ENCODE measurements around the gene ORC6.
A peak's percentile ranks its signal among the peaks of the same experiment; 100 is the strongest.

The ORC6 gene

DNA sequence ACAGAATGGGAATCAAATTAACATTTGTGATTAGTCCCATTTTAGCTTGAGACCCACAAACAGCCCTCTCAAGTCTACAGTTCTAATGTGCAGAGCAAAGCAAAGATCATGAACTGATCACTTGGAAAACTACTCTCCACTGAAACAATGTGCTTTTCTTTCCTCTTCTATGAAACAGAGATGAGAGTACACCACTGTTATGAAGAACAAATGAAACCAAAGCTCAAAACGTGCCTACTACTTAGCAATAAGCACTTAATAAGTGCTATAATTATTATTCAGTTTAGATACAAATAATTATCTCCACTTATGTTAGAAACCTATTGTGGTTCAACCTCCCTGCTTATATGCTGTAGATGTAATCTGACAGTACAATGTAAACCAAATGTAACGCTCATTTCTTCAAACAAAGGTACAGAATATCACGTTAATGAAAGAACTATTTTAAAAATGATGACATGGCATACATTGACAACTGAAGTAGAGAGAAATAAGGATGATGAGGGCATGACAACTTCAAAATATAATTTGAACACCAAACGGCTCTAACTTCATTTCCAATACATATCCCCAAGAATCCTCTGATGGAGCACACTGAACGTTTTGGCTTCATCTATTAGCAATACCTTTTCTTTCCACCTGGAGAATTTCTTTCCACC, 2.5 kb upstream of the ORC6 start:
- no peak overlapping the region for H2AFZ ChIP-seq (ENCODE audit: low read length, unreplicated experiment)
- no peak overlapping the region for H3K27ac ChIP-seq (ENCODE audit: low read depth, low read length)
- H3K36me3 ChIP-seq (ENCODE audit: insufficient read depth, low read length): 0 out of 2 replicates have a peak, but pooled peaks cover under 1% of the 10 kb centered on the region
- peak overlapping the region; percentile 84 for H3K4me3 ChIP-seq (ENCODE audit: low read depth, low read length)
- H3K79me2 ChIP-seq (ENCODE audit: control insufficient read depth, insufficient read depth, low read length, unreplicated experiment): peaks cover 87% of the 10 kb centered on the region
- peaks cover 29% of the 10 kb centered on the region for H3K4me1 ChIP-seq (ENCODE audit: control insufficient read depth, insufficient read depth, low read length, unreplicated experiment)
- H3K27me3 ChIP-seq (ENCODE audit: insufficient read depth, low read length): no peaks in the 10 kb centered on the region

- peaks cover 88% of the 10 kb centered on the region for H3K79me2 ChIP-seq (ENCODE audit: control insufficient read depth, insufficient read depth, low read length, unreplicated experiment)
- H3K36me3 ChIP-seq (ENCODE audit: insufficient read depth, low read length): peaks cover 5% of the 10 kb centered on the region; the same call in 1 of the 2 replicates
- H3K4me3 ChIP-seq (ENCODE audit: low read depth, low read length): peak overlapping the region; percentile 84
- H3K27ac ChIP-seq (ENCODE audit: low read depth, low read length): no peak overlapping the region
- H2AFZ ChIP-seq (ENCODE audit: low read length, unreplicated experiment): no peak overlapping the region
- H3K4me1 ChIP-seq (ENCODE audit: control insufficient read depth, insufficient read depth, low read length, unreplicated experiment): peaks cover 33% of the 10 kb centered on the region
- H3K27me3 ChIP-seq (ENCODE audit: insufficient read depth, low read length): no peaks in the 10 kb centered on the region
Measured at GRCh38 chr16:46687486-46687885, 2.0 kb upstream of the ORC6 start.

DNA sequence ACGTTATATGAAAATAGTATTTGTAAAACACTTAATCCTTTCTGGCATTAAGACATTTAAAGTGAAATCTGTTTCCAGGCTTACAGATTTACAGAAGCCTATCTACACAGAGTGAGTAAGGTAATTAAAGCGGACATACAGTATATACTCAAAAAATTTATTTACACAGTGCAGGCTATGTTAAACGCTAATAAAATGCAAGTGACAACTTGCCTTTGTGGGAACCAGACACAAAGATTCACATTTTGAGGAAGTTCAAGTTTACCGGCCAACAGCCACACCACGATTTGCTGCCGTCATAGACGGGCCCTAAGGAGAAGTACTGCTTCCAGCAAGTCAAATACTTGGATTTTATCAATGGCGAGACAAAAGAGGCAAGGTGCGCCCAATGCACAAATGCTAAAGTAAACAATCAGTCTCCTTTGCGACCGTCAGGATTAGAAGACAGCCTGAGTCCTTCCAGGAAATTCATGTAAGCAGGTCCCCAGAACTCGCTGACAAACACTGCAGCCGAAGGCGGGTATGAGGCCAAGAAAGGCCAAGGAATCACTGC, 1.3 kb upstream of the ORC6 start:
- Histone ChIP-seq H2AFZ (ENCODE audit: low read length, unreplicated experiment) (no peak overlapping the region), H3K27ac (ENCODE audit: low read depth, low read length) (peak overlapping the region; percentile 29; the same call in 1 of the 2 replicates), H3K36me3 (ENCODE audit: insufficient read depth, low read length) (peaks cover 9% of the 10 kb centered on the region), H3K79me2 (ENCODE audit: control insufficient read depth, insufficient read depth, low read length, unreplicated experiment) (peaks cover 87% of the 10 kb centered on the region), H3K4me3 (ENCODE audit: low read depth, low read length) (peak overlapping the region; percentile 84), H3K4me1 (ENCODE audit: control insufficient read depth, insufficient read depth, low read length, unreplicated experiment) (peaks cover 33% of the 10 kb centered on the region), H3K27me3 (ENCODE audit: insufficient read depth, low read length) (no peaks in the 10 kb centered on the region)

DNA sequence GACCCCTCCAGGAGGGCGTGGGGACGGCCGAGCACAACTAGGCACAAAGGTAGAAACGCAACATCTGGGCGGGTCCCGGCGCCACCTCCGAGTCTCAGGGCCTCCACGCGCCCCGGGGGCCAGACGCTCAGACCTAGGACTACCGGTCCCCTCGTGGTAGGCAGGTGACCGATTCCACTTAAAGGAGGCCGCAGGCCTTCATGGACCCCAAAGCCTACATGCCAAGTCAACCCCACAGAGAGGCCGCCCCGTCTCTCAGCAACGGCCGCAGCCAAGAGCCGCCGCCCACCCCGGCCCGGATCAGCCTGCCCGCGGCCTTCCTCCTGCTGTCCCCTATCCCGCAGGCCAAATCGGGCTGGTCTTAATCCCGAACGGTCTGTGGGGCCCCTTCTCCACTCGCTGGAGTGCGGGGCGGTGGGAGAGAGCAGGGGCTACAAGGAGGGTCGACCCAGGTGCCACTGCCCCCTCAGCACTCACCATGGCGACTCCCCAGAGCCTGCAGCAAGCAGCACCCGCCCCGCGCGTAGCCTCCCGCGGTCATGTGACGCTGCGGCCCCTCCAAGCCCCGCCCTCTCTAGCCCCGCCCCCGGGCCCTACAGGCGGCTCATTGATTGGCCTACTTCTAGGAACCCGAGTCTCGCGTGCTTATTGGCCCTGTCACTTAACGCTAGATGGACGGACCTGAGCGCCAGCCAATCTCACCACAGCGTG, 650 bp upstream of the ORC6 start, which contains the start of gene VPS35:
TSS of gene VPS35 (minus strand) at position 525 of the 711 bp plus-strand sequence. CDS start at position 480, 45 bp downstream.
- Histone ChIP-seq H3K4me3 (ENCODE audit: low read depth, low read length) (peak within 1 kb of the TSS; percentile 84), H2AFZ (ENCODE audit: low read length, unreplicated experiment) (peak within 1 kb of the TSS; percentile 72), H3K36me3 (ENCODE audit: insufficient read depth, low read length) (peaks cover 12% of the 10 kb centered on the region), H3K27ac (ENCODE audit: low read depth, low read length) (peak within 1 kb of the TSS; percentile 88), H3K4me1 (ENCODE audit: control insufficient read depth, insufficient read depth, low read length, unreplicated experiment) (peaks cover 33% of the 10 kb centered on the region), H3K79me2 (ENCODE audit: control insufficient read depth, insufficient read depth, low read length, unreplicated experiment) (peaks cover 84% of the 10 kb centered on the region), H3K27me3 (ENCODE audit: insufficient read depth, low read length) (no peaks in the 10 kb centered on the region)

- H3K27ac ChIP-seq (ENCODE audit: low read depth, low read length): peak overlapping the region; percentile 88
- H3K36me3 ChIP-seq (ENCODE audit: insufficient read depth, low read length): peaks cover 23% of the 10 kb centered on the region
- H2AFZ ChIP-seq (ENCODE audit: low read length, unreplicated experiment): peak overlapping the region; percentile 72
- no peaks in the 10 kb centered on the region for H3K27me3 ChIP-seq (ENCODE audit: insufficient read depth, low read length)
- peak overlapping the region; percentile 84 for H3K4me3 ChIP-seq (ENCODE audit: low read depth, low read length)
- peaks cover 67% of the 10 kb centered on the region for H3K79me2 ChIP-seq (ENCODE audit: control insufficient read depth, insufficient read depth, low read length, unreplicated experiment)
- peaks cover 33% of the 10 kb centered on the region for H3K4me1 ChIP-seq (ENCODE audit: control insufficient read depth, insufficient read depth, low read length, unreplicated experiment)
Measured at GRCh38 chr16:46690281-46691178, 1.1 kb downstream of the ORC6 start.

DNA sequence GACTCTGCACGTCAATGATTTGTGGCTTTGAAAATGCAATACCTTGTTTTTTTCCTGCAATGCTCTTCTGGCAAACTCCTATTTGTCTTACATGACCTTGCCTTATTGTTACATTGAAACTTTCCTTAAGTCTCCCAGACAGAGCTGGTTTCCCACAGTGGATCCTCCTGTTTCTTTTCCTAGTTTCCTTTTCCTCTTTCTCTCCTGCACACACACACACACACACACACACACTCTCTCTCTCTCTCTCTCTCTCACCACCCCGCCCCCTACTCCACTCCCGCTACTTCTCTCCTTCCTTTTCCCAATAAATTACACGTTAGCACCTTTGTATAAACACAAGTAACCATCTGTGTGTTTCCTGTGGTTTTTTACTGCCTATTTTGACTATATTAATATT, 2.3 kb downstream of the ORC6 start:
- Histone ChIP-seq H3K36me3 (ENCODE audit: insufficient read depth, low read length) (peaks cover 28% of the 10 kb centered on the region), H3K79me2 (ENCODE audit: control insufficient read depth, insufficient read depth, low read length, unreplicated experiment) (peaks cover 55% of the 10 kb centered on the region), H3K4me3 (ENCODE audit: low read depth, low read length) (peak overlapping the region; percentile 84), H3K4me1 (ENCODE audit: control insufficient read depth, insufficient read depth, low read length, unreplicated experiment) (peaks cover 23% of the 10 kb centered on the region), H3K27me3 (ENCODE audit: insufficient read depth, low read length) (no peaks in the 10 kb centered on the region), H2AFZ (ENCODE audit: low read length, unreplicated experiment) (no peak overlapping the region), H3K27ac (ENCODE audit: low read depth, low read length) (no peak overlapping the region)

- H2AFZ ChIP-seq (ENCODE audit: low read length, unreplicated experiment): no peak overlapping the region
- H3K36me3 ChIP-seq (ENCODE audit: insufficient read depth, low read length): peaks cover 39% of the 10 kb centered on the region
Measured at GRCh38 chr16:46693598-46693997, 4.1 kb downstream of the ORC6 start.

DNA sequence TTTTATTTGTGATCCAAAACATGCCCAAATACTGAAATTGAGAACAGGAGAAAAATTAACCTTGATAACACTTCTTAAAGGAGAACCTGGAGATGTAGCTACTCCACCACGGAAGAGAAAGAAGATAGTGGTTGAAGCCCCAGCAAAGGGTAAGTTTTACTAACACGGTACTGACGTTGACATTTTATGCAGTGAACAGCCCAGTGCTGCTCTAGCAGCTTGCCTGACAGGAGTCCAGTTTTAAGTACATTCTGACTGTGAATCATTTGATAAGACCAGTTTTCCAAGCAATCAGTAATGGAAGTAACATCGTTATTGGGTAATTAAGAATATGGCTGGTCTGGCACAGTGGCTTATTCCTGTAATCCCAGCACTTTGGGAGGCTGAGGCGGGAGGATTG, 6.5 kb downstream of the ORC6 start:
- Histone ChIP-seq H3K4me1 (ENCODE audit: control insufficient read depth, insufficient read depth, low read length, unreplicated experiment) (peaks cover 13% of the 10 kb centered on the region), H3K27me3 (ENCODE audit: insufficient read depth, low read length) (no peaks in the 10 kb centered on the region), H3K36me3 (ENCODE audit: insufficient read depth, low read length) (peaks cover 39% of the 10 kb centered on the region)

More at GRCh38 chr16:46693598-46693997, 4.1 kb downstream of the ORC6 start:
- H3K4me3 ChIP-seq (ENCODE audit: low read depth, low read length): no peak overlapping the region
- no peak overlapping the region for H3K27ac ChIP-seq (ENCODE audit: low read depth, low read length)
- H3K27me3 ChIP-seq (ENCODE audit: insufficient read depth, low read length): no peaks in the 10 kb centered on the region
- H3K79me2 ChIP-seq (ENCODE audit: control insufficient read depth, insufficient read depth, low read length, unreplicated experiment): peaks cover 36% of the 10 kb centered on the region
- H3K4me1 ChIP-seq (ENCODE audit: control insufficient read depth, insufficient read depth, low read length, unreplicated experiment): peaks cover 13% of the 10 kb centered on the region

GRCh38 chr16:46696957-46697356, 7.5 kb downstream of the ORC6 start:
- Histone ChIP-seq H3K4me3 (ENCODE audit: low read depth, low read length) (no peak overlapping the region), H3K36me3 (ENCODE audit: insufficient read depth, low read length) (peaks cover 38% of the 10 kb centered on the region), H3K27ac (ENCODE audit: low read depth, low read length) (no peak overlapping the region), H3K4me1 (ENCODE audit: control insufficient read depth, insufficient read depth, low read length, unreplicated experiment) (peaks cover 3% of the 10 kb centered on the region), H3K27me3 (ENCODE audit: insufficient read depth, low read length) (no peaks in the 10 kb centered on the region), H2AFZ (ENCODE audit: low read length, unreplicated experiment) (no peak overlapping the region), H3K79me2 (ENCODE audit: control insufficient read depth, insufficient read depth, low read length, unreplicated experiment) (peaks cover 11% of the 10 kb centered on the region)

More for the DNA sequence above, 6.5 kb downstream of the ORC6 start:
- Histone ChIP-seq H2AFZ (ENCODE audit: low read length, unreplicated experiment) (no peak overlapping the region), H3K4me3 (ENCODE audit: low read depth, low read length) (no peak overlapping the region), H3K79me2 (ENCODE audit: control insufficient read depth, insufficient read depth, low read length, unreplicated experiment) (peaks cover 21% of the 10 kb centered on the region), H3K27ac (ENCODE audit: low read depth, low read length) (no peak overlapping the region)

DNA sequence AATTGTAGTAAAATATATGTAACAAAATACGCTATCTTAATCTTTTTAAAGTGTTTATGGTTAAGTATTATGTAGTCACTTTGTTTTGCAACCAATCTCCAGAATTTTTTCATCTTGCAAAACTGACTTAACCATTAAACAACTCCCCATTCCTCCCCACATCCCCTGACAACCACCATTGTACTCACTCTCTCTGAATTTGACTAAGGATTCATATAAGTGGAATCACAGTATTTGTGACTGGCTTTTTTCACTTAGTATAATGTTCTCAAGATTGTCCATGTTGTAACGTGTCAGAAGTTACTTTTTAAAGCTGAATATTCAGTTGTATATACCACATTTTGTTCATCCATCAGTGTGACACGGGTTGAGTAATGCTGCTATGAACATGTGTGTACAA, 10.6 kb downstream of the ORC6 start:
- peaks cover 21% of the 10 kb centered on the region for H3K36me3 ChIP-seq (ENCODE audit: insufficient read depth, low read length)
- no peaks in the 10 kb centered on the region for H3K79me2 ChIP-seq (ENCODE audit: control insufficient read depth, insufficient read depth, low read length, unreplicated experiment)
- H2AFZ ChIP-seq (ENCODE audit: low read length, unreplicated experiment): no peak overlapping the region
- H3K4me1 ChIP-seq (ENCODE audit: control insufficient read depth, insufficient read depth, low read length, unreplicated experiment): no peaks in the 10 kb centered on the region
- no peak overlapping the region for H3K27ac ChIP-seq (ENCODE audit: low read depth, low read length)
- H3K4me3 ChIP-seq (ENCODE audit: low read depth, low read length): no peak overlapping the region
- no peaks in the 10 kb centered on the region for H3K27me3 ChIP-seq (ENCODE audit: insufficient read depth, low read length)
